Erythroblast (primary cell): ENCODE results near the gene CACNA2D4.

Experiments
- GATA1 ChIP-seq: IDR thresholded peaks from 2 replicates; pipeline ENCODE4 v1.6.1; 2011; ENCODE audit warnings: low read depth, mild to moderate bottlenecking, control low read depth, low read length, moderate library complexity
- POLR2A ChIP-seq: IDR thresholded peaks from 2 replicates; pipeline ENCODE4 v1.6.1; 2011; ENCODE audit warnings: mild to moderate bottlenecking, low read length

GRCh38 chr12:1928439-1929121 lies 10.1 kb upstream of the CACNA2D4 start:
- no peak for TF ChIP-seq POLR2A
- no peak for TF ChIP-seq GATA1
